H1 (cell line): ENCODE results near the gene MYDGF.

Source experiments
- CTCF ChIP-seq, 3 experiments: IDR thresholded peaks; 1 replicate in 2 of 3; 2 replicates in 1 of 3; pipeline versions ENCODE4 v1.5.1 to v1.6.1; 2011; ENCODE audit warnings: low read length in 3 of 3, mild to moderate bottlenecking in 3 of 3, inconsistent platforms in 2 of 3, low read depth in 1 of 3, moderate library complexity in 1 of 3; ENCODE audit not compliant: insufficient read depth in 1 of 3; ENCODE audit errors: control extremely low read depth in 1 of 3
- POLR2A ChIP-seq, 2 experiments: IDR thresholded peaks; 1 replicate in 1 of 2; 2 replicates in 1 of 2; pipeline ENCODE4 v1.6.1; 2011; ENCODE audit warnings: low read depth in 2 of 2, low read length in 2 of 2, mild to moderate bottlenecking in 2 of 2; ENCODE audit errors: control extremely low read depth in 1 of 2
- SIX5 ChIP-seq: IDR thresholded peaks from 2 replicates; pipeline ENCODE4 v1.6.1; 2011; ENCODE audit warnings: mild to moderate bottlenecking, low read depth, low read length

GRCh38 chr19:4620675-4621074, 49.5 kb downstream of the MYDGF start:
- TF ChIP-seq CTCF (IDR thresholded peaks at IDR 0.05; ENCODE audit: control extremely low read depth in 1 of 3, insufficient read depth in 1 of 3, low read depth in 1 of 3, low read length in 3 of 3) (no peak), POLR2A (IDR thresholded peaks at IDR 0.05; ENCODE audit: control extremely low read depth in 1 of 2, low read depth in 2 of 2, low read length in 2 of 2) (no peak), SIX5 (no peak)
